ENCODE results near the gene ZC3H18.
"Not testable (repeated sequence)": the region's sequence is repeated elsewhere in the genome, so short reads cannot be mapped to it uniquely, and the experiment has no call there.

The ZC3H18 gene

GRCh38 chr16:88662222-88662842 lies 92.1 kb downstream of the ZC3H18 start:
- DNase-seq, result peak; percentile 36
- Mint-ChIP-seq H3K4me1 (peaks cover 22% of the 10 kb centered on the region), H3K36me3 (ENCODE audit: low read depth) (peaks cover 9% of the 10 kb centered on the region), H3K9me3 (no peaks in the 10 kb centered on the region), H3K27ac (peak overlapping the region; percentile 34), H3K27me3 (ENCODE audit: low read depth, poor library complexity) (no peaks in the 10 kb centered on the region), H3K4me3 (peak overlapping the region; percentile 88)
- no peak for TF ChIP-seq CTCF (IDR thresholded peaks at IDR 0.05)

- TF ChIP-seq CTCF (IDR thresholded peaks at IDR 0.05), result no peak
- H3K27ac Mint-ChIP-seq, result peak within 1 kb of the TSS; percentile 88
- peak within 1 kb of the TSS; percentile 90 for H3K4me3 Mint-ChIP-seq
- peaks cover 26% of the 10 kb centered on the region for H3K4me1 Mint-ChIP-seq
- no peaks in the 10 kb centered on the region for H3K9me3 Mint-ChIP-seq
- no peaks in the 10 kb centered on the region for H3K27me3 Mint-ChIP-seq (ENCODE audit: low read depth, poor library complexity)
- peak; percentile 94 for DNase-seq
- H3K36me3 Mint-ChIP-seq (ENCODE audit: low read depth), result peaks cover 9% of the 10 kb centered on the region
Observed at GRCh38 chr16:88662843-88663606, 92.8 kb downstream of the ZC3H18 start, which contains the start of gene MVD. TSS of gene MVD (minus strand) at chr16:88663091. CDS start at chr16:88663080, 11 bp downstream.

GRCh38 chr16:88665148-88665547 lies 94.9 kb downstream of the ZC3H18 start:
- no peak for TF ChIP-seq CTCF (IDR thresholded peaks at IDR 0.05)
- peak overlapping the region; percentile 90 for H3K4me3 Mint-ChIP-seq
- no peaks in the 10 kb centered on the region for H3K27me3 Mint-ChIP-seq (ENCODE audit: low read depth, poor library complexity)
- H3K36me3 Mint-ChIP-seq (ENCODE audit: low read depth), result peaks cover 15% of the 10 kb centered on the region
- H3K4me1 Mint-ChIP-seq, result peaks cover 26% of the 10 kb centered on the region
- no peak overlapping the region for H3K27ac Mint-ChIP-seq
- DNase-seq, result no peak
- no peaks in the 10 kb centered on the region for H3K9me3 Mint-ChIP-seq

- Mint-ChIP-seq H3K4me3 (peak overlapping the region; percentile 90), H3K27me3 (ENCODE audit: low read depth, poor library complexity) (no peaks in the 10 kb centered on the region), H3K4me1 (peaks cover 26% of the 10 kb centered on the region), H3K27ac (no peak overlapping the region), H3K9me3 (no peaks in the 10 kb centered on the region), H3K36me3 (ENCODE audit: low read depth) (peaks cover 15% of the 10 kb centered on the region)
- no peak for DNase-seq
- TF ChIP-seq CTCF (IDR thresholded peaks at IDR 0.05), result no peak
Observed at GRCh38 chr16:88665570-88665969, 95.4 kb downstream of the ZC3H18 start.

GRCh38 chr16:88667461-88667860 lies 97.3 kb downstream of the ZC3H18 start:
- Mint-ChIP-seq H3K9me3 (no peaks in the 10 kb centered on the region), H3K27me3 (ENCODE audit: low read depth, poor library complexity) (no peaks in the 10 kb centered on the region), H3K27ac (peak overlapping the region; percentile 57), H3K4me3 (no peak overlapping the region), H3K4me1 (peaks cover 12% of the 10 kb centered on the region), H3K36me3 (ENCODE audit: low read depth) (peaks cover 15% of the 10 kb centered on the region)
- TF ChIP-seq CTCF (IDR thresholded peaks at IDR 0.05), result no peak
- peak; percentile 26 for DNase-seq

- H3K27me3 Mint-ChIP-seq (ENCODE audit: low read depth, poor library complexity); DNase-seq; H3K4me3 Mint-ChIP-seq; H3K9me3 Mint-ChIP-seq; H3K27ac Mint-ChIP-seq: not testable (repeated sequence)
- H3K36me3 Mint-ChIP-seq (ENCODE audit: low read depth), result peaks cover 15% of the 10 kb centered on the region
- peaks cover 12% of the 10 kb centered on the region for H3K4me1 Mint-ChIP-seq
Observed at GRCh38 chr16:88669493-88669892, 99.3 kb downstream of the ZC3H18 start.

Measured in nephron progenitor cell (in vitro differentiated cells).